Nasal cavity respiratory epithelium epithelial cell of viscerocranial mucosa (primary cell): ENCODE results near the gene SPATA31C1. TPM values are rescaled to one million over a fixed set of nuclear protein-coding genes. Genes with fewer than 3 reads are reported as not detected.

Experiments
- total RNA-seq: library from RNA; depleted of rRNA; stranded (reverse); fragments of >200 nt; gene quantifications from 2 replicates; pipeline ENCODE4 v1.2.3, GENCODE V29; 2014

The SPATA31C1 gene
- total RNA-seq, result not detected in 2 replicates

GRCh38 chr9:87917662-87918061 lies at the start of gene SPATA31C1:
TSS of gene SPATA31C1 (plus strand) at chr9:87917962.

GRCh38 chr9:87882627-87883026 lies 35.1 kb upstream of the SPATA31C1 start, which contains the start of gene SPATA31E1:
TSS of gene SPATA31E1 (plus strand) at chr9:87882877. CDS start at chr9:87882892, 15 bp downstream.

Other genes with a start within 250 kb of the SPATA31C1 start
- gene CTSL, start 191.8 kb upstream of the SPATA31C1 start, total RNA-seq, result 107 and 167 TPM in 2 replicates
- gene SPATA31E1, start 35.1 kb upstream of the SPATA31C1 start, total RNA-seq, result not detected in 2 replicates
- gene CDK20, start 56.6 kb downstream of the SPATA31C1 start, total RNA-seq, result 3.1 and 3.5 TPM in 2 replicates
- gene SPATA31C2, start 220.5 kb downstream of the SPATA31C1 start, total RNA-seq, result not detected in 2 replicates